ENCODE results near the gene RUSC2.

GRCh38 chr9:35526087-35526801 lies 36.3 kb downstream of the RUSC2 start:
- TF ChIP-seq CTCF (IDR thresholded peaks at IDR 0.05) (no peak), POLR2AphosphoS5 (IDR thresholded peaks at IDR 0.05; ENCODE audit: low read depth, low read length) (no peak), REST (IDR thresholded peaks at IDR 0.05; ENCODE audit: insufficient read depth in 1 of 2, low read depth in 2 of 2, low read length in 1 of 2) (no peak)

All from Panc1 (cell line).